B cell (primary cell): ENCODE measurements around the gene DLG2. TPM values are rescaled to one million over a fixed set of nuclear protein-coding genes. Genes with fewer than 3 reads are reported as not detected.

ENCODE experiments used
- ATAC-seq: fragments of 200-7000 bp; cut with Tn5 transposase; one replicate; pipeline ENCODE4 v1.10.0; 2021; ENCODE audit warnings: low read depth, mild to moderate bottlenecking, moderate number of reproducible peaks, moderate library complexity
- CTCF ChIA-PET: fragments of 350-600 bp; sonication (Branson Sonifier 250); formaldehyde crosslinking; loops from one replicate; lab custom pipeline; 2021; ENCODE audit warnings: antibody characterized with exemption, inconsistent platforms; lab: Charles Lee
- POLR2A ChIA-PET: fragments of 350-600 bp; sonication (Branson Sonifier 250); formaldehyde crosslinking; loops from one replicate; lab custom pipeline; 2021; ENCODE audit warnings: antibody characterized with exemption; lab: Charles Lee
- DNase-seq: peaks from one replicate; pipeline ENCODE4 v3.0.0; 2013
- H2AFZ ChIP-seq: 2 replicates; pipeline ENCODE4 v1.6.1; 2012; ENCODE audit warnings: mild to moderate bottlenecking, low read depth, low read length; ENCODE audit not compliant: insufficient read depth, poor library complexity, severe bottlenecking
- H3K27ac ChIP-seq, 2 donors: 1 replicate in 1 of 2; 2 replicates in 1 of 2; pipeline ENCODE4 v1.5.1; 2012 to 2013; ENCODE audit warnings: low read length in 2 of 2, mild to moderate bottlenecking in 2 of 2, moderate library complexity in 1 of 2
- H3K27me3 ChIP-seq, 4 experiments: fragments of 200-600 bp in 1 of 4; sonication (generic) in 1 of 4; replicated peaks in 1 of 4; 1 replicate in 2 of 4; 2 replicates in 2 of 4; pipeline versions ENCODE4 v1.6.1 to v1.7.0; 2013 to 2016; ENCODE audit warnings: low read length in 3 of 4, mild to moderate bottlenecking in 2 of 4, mixed read lengths in 1 of 4, moderate library complexity in 1 of 4; ENCODE audit not compliant: insufficient read depth in 4 of 4, control insufficient read depth in 3 of 4; ENCODE audit errors: control extremely low read depth in 1 of 4
- H3K36me3 ChIP-seq, 2 experiments: replicated peaks in 1 of 2; 1 replicate in 1 of 2; 2 replicates in 1 of 2; pipeline versions ENCODE4 v1.6.1 to v1.7.1; 2013; ENCODE audit warnings: low read length in 1 of 2; ENCODE audit not compliant: insufficient read depth in 2 of 2, control insufficient read depth in 1 of 2; ENCODE audit errors: control extremely low read depth in 1 of 2, extremely low read depth in 1 of 2
- H3K4me1 ChIP-seq, 2 donors: fragments of 200-600 bp in 1 of 2; sonication (generic) in 1 of 2; 1 replicate in 1 of 2; 2 replicates in 1 of 2; pipeline versions ENCODE4 v1.5.1 to v1.6.1; 2013 to 2017; ENCODE audit warnings: low read length in 2 of 2; ENCODE audit not compliant: control insufficient read depth in 2 of 2, insufficient read depth in 2 of 2
- H3K4me2 ChIP-seq: replicated peaks from 2 replicates; pipeline ENCODE3; 2012; ENCODE audit warnings: mild to moderate bottlenecking, low read depth, low read length; ENCODE audit not compliant: poor library complexity, severe bottlenecking
- H3K4me3 ChIP-seq, 5 experiments: fragments of 200-600 bp in 1 of 5; sonication (generic) in 1 of 5; 1 replicate in 3 of 5; 2 replicates in 2 of 5; pipeline versions ENCODE4 v1.5.1 to v1.7.0; 2011 to 2016; ENCODE audit warnings: low read length in 4 of 5, mild to moderate bottlenecking in 4 of 5, low read depth in 2 of 5, control low read depth in 1 of 5, moderate library complexity in 1 of 5; ENCODE audit not compliant: insufficient read depth in 1 of 5; ENCODE audit errors: control extremely low read depth in 1 of 5, extremely low read depth in 1 of 5
- H3K79me2 ChIP-seq: fragments of 200-600 bp; sonication (generic); one replicate; pipeline ENCODE4 v1.6.0; 2016; ENCODE audit warnings: low read length; ENCODE audit not compliant: control insufficient read depth, insufficient read depth
- H3K9ac ChIP-seq: fragments of 200-600 bp; sonication (generic); 2 replicates; pipeline ENCODE4 v1.6.1; 2017; ENCODE audit warnings: mild to moderate bottlenecking, low read length, moderate library complexity
- H3K9me3 ChIP-seq, 3 donors: one replicate each; pipeline versions ENCODE4 v1.6.1 to v1.7.1; 2013; ENCODE audit warnings: low read length in 2 of 3; ENCODE audit not compliant: control insufficient read depth in 2 of 3, insufficient read depth in 1 of 3; ENCODE audit errors: control extremely low read depth in 1 of 3
- H4K20me1 ChIP-seq: 2 replicates; pipeline ENCODE4 v1.6.0; 2012; ENCODE audit warnings: mild to moderate bottlenecking, low read length; ENCODE audit not compliant: insufficient read depth, control insufficient read depth, poor library complexity, severe bottlenecking
- H3K27ac Mint-ChIP-seq: one replicate; pipeline ENCODE4 v1.8.0; 2021; ENCODE audit warnings: mixed read lengths
- H3K27me3 Mint-ChIP-seq: one replicate; pipeline ENCODE4 v1.8.0; 2021; ENCODE audit warnings: mixed read lengths
- H3K4me1 Mint-ChIP-seq: one replicate; pipeline ENCODE4 v1.8.0; 2021; ENCODE audit warnings: mixed read lengths
- H3K4me3 Mint-ChIP-seq: one replicate; pipeline ENCODE4 v1.8.0; 2021; ENCODE audit warnings: mixed read lengths
- H3K9me3 Mint-ChIP-seq: one replicate; pipeline ENCODE4 v1.8.0; 2022; ENCODE audit warnings: mixed read lengths; ENCODE audit not compliant: insufficient read depth
- EZH2 ChIP-seq: IDR thresholded peaks from 2 replicates; pipeline ENCODE4 v1.6.1; 2012; ENCODE audit warnings: borderline replicate concordance, low read depth, mild to moderate bottlenecking, moderate library complexity, low read length; ENCODE audit not compliant: insufficient read depth, poor library complexity, severe bottlenecking
- WGBS: methylation state at CpG from one replicate; pipeline ENCODE4 v1.1.5; 2013; ENCODE audit warnings: missing lambda C conversion rate; ENCODE audit not compliant: insufficient coverage; 5-methylcytosine and 5-hydroxymethylcytosine counted together
- intact Hi-C: fragments of 100-400 bp; cut with micrococcal nuclease; formaldehyde crosslinking; loops from one replicate; pipeline ENCODE4 v1.10.0; 2022
- polyA plus RNA-seq: library from polyadenylated mRNA; depleted of rRNA; stranded (reverse); fragments of >200 nt; gene quantifications from 2 replicates; pipeline ENCODE4 v1.2.3, GENCODE V29; 2012
- total RNA-seq, 2 donors: library from RNA; stranded (reverse); fragments of 120-200 nt in 1 of 2; gene quantifications; 1 replicate in 1 of 2; 2 replicates in 1 of 2; pipeline versions ENCODE4 v1.2.3 to v1.2.4, GENCODE V29; 2013 to 2022
- TF ChIP-seq, protein P1 (sequence below): fragments of 200-600 bp; IDR thresholded peaks from one replicate; pipeline ENCODE4 v1.8.0; 2022; ENCODE audit warnings: antibody characterized with exemption, mild to moderate bottlenecking

Gene DLG2
- total and polyA plus RNA-seq, 2 donors (not counting 1 experiment from before 2014, with no cell fraction given), result 0.54 to 5.4 TPM

DNA sequence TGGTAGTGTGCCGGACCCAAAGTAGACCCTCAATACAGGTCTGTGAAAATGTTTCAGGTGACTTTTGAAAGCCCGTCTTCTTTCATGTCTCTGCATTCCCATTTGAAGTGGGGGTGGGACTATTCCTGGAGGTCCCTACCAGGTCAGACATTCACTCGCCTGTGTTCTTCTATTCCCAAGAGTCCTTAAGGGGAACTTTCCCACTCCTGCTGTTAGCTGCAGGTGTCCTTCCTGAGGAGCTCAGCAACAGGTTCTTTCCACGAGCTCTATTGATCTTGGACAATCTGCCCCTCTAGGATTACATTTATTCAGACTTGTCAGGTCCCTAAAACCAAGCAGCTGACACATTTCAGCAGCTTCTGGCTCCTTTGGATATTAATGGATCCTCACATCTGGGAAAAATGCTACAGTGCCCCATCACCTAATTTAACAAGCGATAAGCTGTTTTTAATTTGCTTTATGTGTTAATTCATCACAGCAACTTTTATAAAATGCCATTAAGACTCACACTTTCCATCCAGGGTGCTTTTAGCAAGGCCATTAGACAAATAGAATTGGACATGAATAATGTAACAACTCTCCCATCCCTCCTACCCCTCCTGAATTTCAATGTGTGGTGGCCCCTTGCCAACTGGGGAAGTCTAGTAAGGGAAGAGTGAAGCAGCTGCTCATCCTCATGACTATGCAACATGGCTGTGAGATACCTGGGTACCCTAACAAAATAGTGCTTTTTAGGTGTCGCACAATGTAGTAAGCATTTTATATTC, 2081.5 kb downstream of the DLG2 start:
- CTCF ChIA-PET, result no interaction called here
- Histone ChIP-seq H3K36me3 (no peaks in the 10 kb centered on the region), H3K79me2 (no peaks in the 10 kb centered on the region), H3K4me3 (no peak overlapping the region), H3K4me2 (no peak overlapping the region), H3K27ac (no peak overlapping the region), H3K27me3 (no peaks in the 10 kb centered on the region), H4K20me1 (no peaks in the 10 kb centered on the region), H3K9ac (no peak overlapping the region), H3K9me3 (no peaks in the 10 kb centered on the region), H2AFZ (no peak overlapping the region), H3K4me1 (no peaks in the 10 kb centered on the region)
- ATAC-seq (no peak), DNase-seq (no peak)
- Mint-ChIP-seq H3K27ac (no peak overlapping the region), H3K4me1 (no peaks in the 10 kb centered on the region), H3K9me3 (no peaks in the 10 kb centered on the region), H3K27me3 (peaks cover 30% of the 10 kb centered on the region), H3K4me3 (no peak overlapping the region)
- intact Hi-C loops, result no loop called here
- POLR2A ChIA-PET, result no interaction called here
- 56% methylated on average over 2 of the region's 6 CpGs for WGBS
- TF ChIP-seq, protein P1, sequence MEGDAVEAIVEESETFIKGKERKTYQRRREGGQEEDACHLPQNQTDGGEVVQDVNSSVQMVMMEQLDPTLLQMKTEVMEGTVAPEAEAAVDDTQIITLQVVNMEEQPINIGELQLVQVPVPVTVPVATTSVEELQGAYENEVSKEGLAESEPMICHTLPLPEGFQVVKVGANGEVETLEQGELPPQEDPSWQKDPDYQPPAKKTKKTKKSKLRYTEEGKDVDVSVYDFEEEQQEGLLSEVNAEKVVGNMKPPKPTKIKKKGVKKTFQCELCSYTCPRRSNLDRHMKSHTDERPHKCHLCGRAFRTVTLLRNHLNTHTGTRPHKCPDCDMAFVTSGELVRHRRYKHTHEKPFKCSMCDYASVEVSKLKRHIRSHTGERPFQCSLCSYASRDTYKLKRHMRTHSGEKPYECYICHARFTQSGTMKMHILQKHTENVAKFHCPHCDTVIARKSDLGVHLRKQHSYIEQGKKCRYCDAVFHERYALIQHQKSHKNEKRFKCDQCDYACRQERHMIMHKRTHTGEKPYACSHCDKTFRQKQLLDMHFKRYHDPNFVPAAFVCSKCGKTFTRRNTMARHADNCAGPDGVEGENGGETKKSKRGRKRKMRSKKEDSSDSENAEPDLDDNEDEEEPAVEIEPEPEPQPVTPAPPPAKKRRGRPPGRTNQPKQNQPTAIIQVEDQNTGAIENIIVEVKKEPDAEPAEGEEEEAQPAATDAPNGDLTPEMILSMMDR, result no peak
- no peak for TF ChIP-seq EZH2

DNA sequence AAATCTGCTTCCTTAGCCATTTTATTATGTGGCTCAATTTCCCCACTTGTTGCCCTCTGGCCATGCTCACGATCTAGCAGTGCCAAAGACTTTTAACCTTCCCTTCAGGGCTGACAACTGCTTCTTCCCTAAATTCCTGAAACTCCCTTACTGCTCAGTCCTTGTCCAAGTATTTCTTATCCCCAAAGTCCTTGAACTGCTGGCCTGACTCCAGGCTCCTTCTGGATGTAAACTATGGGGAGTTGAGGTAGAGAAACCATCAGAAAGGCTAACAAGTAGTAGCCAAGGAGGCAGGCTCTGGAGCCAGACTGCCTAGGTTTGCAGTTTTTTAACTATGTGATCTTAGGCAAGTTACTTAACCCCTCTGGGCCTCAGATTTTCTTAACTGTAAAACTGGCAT, 2082.3 kb downstream of the DLG2 start:
- H3K27me3 ChIP-seq, result peaks cover 0 to 3% (median 0%) of the 10 kb centered on the region in 4 experiments
- intact Hi-C loops, result no loop called here
- H2AFZ ChIP-seq, result no peak overlapping the region
- Mint-ChIP-seq H3K27me3 (peaks cover 31% of the 10 kb centered on the region), H3K4me1 (no peaks in the 10 kb centered on the region), H3K4me3 (no peak overlapping the region), H3K27ac (no peak overlapping the region), H3K9me3 (no peaks in the 10 kb centered on the region)
- no peaks in the 10 kb centered on the region for H3K36me3 ChIP-seq
- no peak overlapping the region for H3K27ac ChIP-seq
- WGBS, result 83% methylated on average over 1 of the region's 1 CpG
- POLR2A ChIA-PET, result no interaction called here
- no peak for DNase-seq
- H3K4me3 ChIP-seq, result no peak overlapping the region
- CTCF ChIA-PET, result no interaction called here
- no peaks in the 10 kb centered on the region for H4K20me1 ChIP-seq
- TF ChIP-seq EZH2, result no peak
- TF ChIP-seq, protein P1, result no peak
- no peak overlapping the region for H3K4me2 ChIP-seq
- ATAC-seq, result no peak
- H3K9ac ChIP-seq, result no peak overlapping the region
- no peaks in the 10 kb centered on the region for H3K79me2 ChIP-seq
- no peaks in the 10 kb centered on the region for H3K9me3 ChIP-seq
- no peaks in the 10 kb centered on the region for H3K4me1 ChIP-seq
